Osteocyte (in vitro differentiated cells): ENCODE results near the gene BIK. TPM values are rescaled to one million over a fixed set of nuclear protein-coding genes. Genes with fewer than 3 reads are reported as not detected.
"Not testable (repeated sequence)": the region's sequence is repeated elsewhere in the genome, so short reads cannot be mapped to it uniquely, and the experiment has no call there.

ENCODE experiments used
- DNase-seq: peaks from one replicate; pipeline ENCODE4 v3.0.0; 2021; ENCODE audit warnings: mixed read lengths; ENCODE audit not compliant: unreplicated experiment; ENCODE audit errors: extremely low spot score
- H3K27ac Mint-ChIP-seq: one replicate; pipeline ENCODE4 v1.8.0; 2021; ENCODE audit warnings: mild to moderate bottlenecking, mixed read lengths; ENCODE audit not compliant: unreplicated experiment
- H3K27me3 Mint-ChIP-seq: one replicate; pipeline ENCODE4 v1.8.0; 2021; ENCODE audit warnings: mixed read lengths; ENCODE audit not compliant: unreplicated experiment
- H3K36me3 Mint-ChIP-seq: one replicate; pipeline ENCODE4 v1.8.0; 2021; ENCODE audit warnings: mixed read lengths; ENCODE audit not compliant: unreplicated experiment
- H3K4me1 Mint-ChIP-seq: one replicate; pipeline ENCODE4 v1.8.0; 2021; ENCODE audit warnings: mixed read lengths; ENCODE audit not compliant: unreplicated experiment
- H3K4me3 Mint-ChIP-seq: one replicate; pipeline ENCODE4 v1.8.0; 2021; ENCODE audit warnings: mild to moderate bottlenecking, moderate library complexity, mixed read lengths; ENCODE audit not compliant: unreplicated experiment
- H3K9me3 Mint-ChIP-seq: one replicate; pipeline ENCODE4 v1.8.0; 2021; ENCODE audit warnings: mixed read lengths; ENCODE audit not compliant: unreplicated experiment
- total RNA-seq: library from RNA; stranded (reverse); gene quantifications from 2 replicates; pipeline ENCODE4 v1.2.1, GENCODE V29; 2021
- TF ChIP-seq, protein P1 (sequence below): fragments of 200-600 bp; sonication (generic); IDR thresholded peaks from 2 replicates; pipeline ENCODE4 v1.5.0; 2021; ENCODE audit warnings: antibody characterized with exemption, mild to moderate bottlenecking, moderate library complexity

The BIK gene
- total RNA-seq, 1 donor from 2014 or later = not detected

DNA sequence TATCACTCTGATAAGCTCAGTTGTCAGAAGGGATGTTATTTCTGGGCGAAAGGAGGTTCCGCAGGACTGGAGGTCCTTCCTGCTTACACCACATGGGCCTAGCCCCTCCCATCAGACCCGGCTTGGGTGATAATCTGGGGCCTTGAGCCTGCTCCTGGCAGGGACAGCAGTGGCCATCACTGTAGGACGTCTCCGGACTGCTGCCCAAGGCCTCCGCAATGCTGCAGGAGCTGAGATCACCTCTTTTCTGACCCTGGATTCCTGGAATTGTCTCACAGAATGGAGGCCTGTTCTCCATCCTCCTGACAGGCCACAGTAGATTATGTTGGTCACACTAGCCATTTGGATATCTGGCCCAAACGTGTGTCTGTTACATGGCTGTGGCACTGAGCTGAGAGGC lies 9.2 kb upstream of the BIK start:
- DNase-seq = no peak
- Mint-ChIP-seq H3K9me3 (no peaks in the 10 kb centered on the region), H3K4me1 (no peaks in the 10 kb centered on the region), H3K4me3 (no peak overlapping the region), H3K27me3 (no peaks in the 10 kb centered on the region), H3K27ac (no peak overlapping the region), H3K36me3 (no peaks in the 10 kb centered on the region)
- TF ChIP-seq, protein P1, sequence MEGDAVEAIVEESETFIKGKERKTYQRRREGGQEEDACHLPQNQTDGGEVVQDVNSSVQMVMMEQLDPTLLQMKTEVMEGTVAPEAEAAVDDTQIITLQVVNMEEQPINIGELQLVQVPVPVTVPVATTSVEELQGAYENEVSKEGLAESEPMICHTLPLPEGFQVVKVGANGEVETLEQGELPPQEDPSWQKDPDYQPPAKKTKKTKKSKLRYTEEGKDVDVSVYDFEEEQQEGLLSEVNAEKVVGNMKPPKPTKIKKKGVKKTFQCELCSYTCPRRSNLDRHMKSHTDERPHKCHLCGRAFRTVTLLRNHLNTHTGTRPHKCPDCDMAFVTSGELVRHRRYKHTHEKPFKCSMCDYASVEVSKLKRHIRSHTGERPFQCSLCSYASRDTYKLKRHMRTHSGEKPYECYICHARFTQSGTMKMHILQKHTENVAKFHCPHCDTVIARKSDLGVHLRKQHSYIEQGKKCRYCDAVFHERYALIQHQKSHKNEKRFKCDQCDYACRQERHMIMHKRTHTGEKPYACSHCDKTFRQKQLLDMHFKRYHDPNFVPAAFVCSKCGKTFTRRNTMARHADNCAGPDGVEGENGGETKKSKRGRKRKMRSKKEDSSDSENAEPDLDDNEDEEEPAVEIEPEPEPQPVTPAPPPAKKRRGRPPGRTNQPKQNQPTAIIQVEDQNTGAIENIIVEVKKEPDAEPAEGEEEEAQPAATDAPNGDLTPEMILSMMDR = no peak

- not testable (repeated sequence) for H3K4me3 Mint-ChIP-seq, H3K27ac Mint-ChIP-seq, DNase-seq, H3K4me1 Mint-ChIP-seq, H3K9me3 Mint-ChIP-seq, H3K27me3 Mint-ChIP-seq, H3K36me3 Mint-ChIP-seq
Observed at GRCh38 chr22:43104056-43104625, 6.4 kb upstream of the BIK start.

- DNase-seq, H3K36me3 Mint-ChIP-seq, H3K4me3 Mint-ChIP-seq, H3K4me1 Mint-ChIP-seq, H3K27me3 Mint-ChIP-seq, H3K27ac Mint-ChIP-seq, H3K9me3 Mint-ChIP-seq: not testable (repeated sequence)
Observed at GRCh38 chr22:43104950-43105349, 5.6 kb upstream of the BIK start.

DNA sequence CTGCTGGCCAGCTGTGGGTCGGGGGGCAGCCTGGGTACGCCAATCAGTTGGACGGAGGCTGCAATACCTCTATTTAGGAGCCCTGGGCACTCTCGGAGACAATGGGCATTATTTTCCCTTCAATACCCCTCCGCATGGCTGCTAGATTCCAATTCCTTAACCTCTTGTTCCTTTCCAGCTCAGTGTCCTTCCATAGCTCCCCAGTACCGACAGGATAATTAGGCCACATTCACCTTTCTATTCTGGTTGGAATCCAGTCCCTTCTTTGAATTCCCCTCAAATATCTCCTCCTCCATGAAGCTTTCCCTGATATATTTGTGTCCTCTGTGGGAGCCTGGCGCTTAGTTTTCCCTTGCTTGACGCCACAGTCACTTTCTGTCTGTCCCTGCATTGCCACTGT lies 4.2 kb upstream of the BIK start:
- DNase-seq = no peak
- Mint-ChIP-seq H3K27me3 (peaks cover 11% of the 10 kb centered on the region), H3K4me1 (peaks cover 4% of the 10 kb centered on the region), H3K36me3 (no peaks in the 10 kb centered on the region), H3K9me3 (no peaks in the 10 kb centered on the region), H3K4me3 (no peak overlapping the region), H3K27ac (no peak overlapping the region)
- TF ChIP-seq, protein P1 = no peak

- Mint-ChIP-seq H3K4me1 (peaks cover 4% of the 10 kb centered on the region), H3K27me3 (peaks cover 31% of the 10 kb centered on the region), H3K27ac (no peak overlapping the region), H3K9me3 (no peaks in the 10 kb centered on the region), H3K4me3 (no peak overlapping the region), H3K36me3 (no peaks in the 10 kb centered on the region)
- no peak for DNase-seq
- TF ChIP-seq, protein P1 = no peak
Observed at GRCh38 chr22:43109511-43109910, 1.0 kb upstream of the BIK start.

GRCh38 chr22:43109921-43110443 lies 568 bp upstream of the BIK start:
- TF ChIP-seq, protein P1 = no peak
- H3K27ac Mint-ChIP-seq = no peak overlapping the region
- no peak for DNase-seq
- no peaks in the 10 kb centered on the region for H3K36me3 Mint-ChIP-seq
- H3K4me1 Mint-ChIP-seq = peaks cover 4% of the 10 kb centered on the region
- H3K4me3 Mint-ChIP-seq = peak overlapping the region; percentile 69
- no peaks in the 10 kb centered on the region for H3K9me3 Mint-ChIP-seq
- peaks cover 34% of the 10 kb centered on the region for H3K27me3 Mint-ChIP-seq
